GM20000 (cell line): ENCODE data around the gene ABHD16A.

Experiments
- DNase-seq: peaks from one replicate; pipeline ENCODE4 v3.0.0; 2012; ENCODE audit warnings: low spot score
- TF ChIP-seq, protein P1 (sequence below): IDR thresholded peaks from 2 replicates; pipeline ENCODE4 v1.5.1; 2012; ENCODE audit warnings: mild to moderate bottlenecking, control low read depth; ENCODE audit errors: extremely low read depth, missing control alignments

The ABHD16A gene

GRCh38 chr6:31655349-31656237 lies 47.5 kb downstream of the ABHD16A start, which contains the start of gene APOM:
TSS of gene APOM (plus strand) at chr6:31655894. CDS start at chr6:31655967, 73 bp downstream.
- TF ChIP-seq, protein P1, sequence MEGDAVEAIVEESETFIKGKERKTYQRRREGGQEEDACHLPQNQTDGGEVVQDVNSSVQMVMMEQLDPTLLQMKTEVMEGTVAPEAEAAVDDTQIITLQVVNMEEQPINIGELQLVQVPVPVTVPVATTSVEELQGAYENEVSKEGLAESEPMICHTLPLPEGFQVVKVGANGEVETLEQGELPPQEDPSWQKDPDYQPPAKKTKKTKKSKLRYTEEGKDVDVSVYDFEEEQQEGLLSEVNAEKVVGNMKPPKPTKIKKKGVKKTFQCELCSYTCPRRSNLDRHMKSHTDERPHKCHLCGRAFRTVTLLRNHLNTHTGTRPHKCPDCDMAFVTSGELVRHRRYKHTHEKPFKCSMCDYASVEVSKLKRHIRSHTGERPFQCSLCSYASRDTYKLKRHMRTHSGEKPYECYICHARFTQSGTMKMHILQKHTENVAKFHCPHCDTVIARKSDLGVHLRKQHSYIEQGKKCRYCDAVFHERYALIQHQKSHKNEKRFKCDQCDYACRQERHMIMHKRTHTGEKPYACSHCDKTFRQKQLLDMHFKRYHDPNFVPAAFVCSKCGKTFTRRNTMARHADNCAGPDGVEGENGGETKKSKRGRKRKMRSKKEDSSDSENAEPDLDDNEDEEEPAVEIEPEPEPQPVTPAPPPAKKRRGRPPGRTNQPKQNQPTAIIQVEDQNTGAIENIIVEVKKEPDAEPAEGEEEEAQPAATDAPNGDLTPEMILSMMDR, result no peak
- DNase-seq, result no peak

GRCh38 chr6:31654574-31655348 lies 48.4 kb downstream of the ABHD16A start:
- TF ChIP-seq, protein P1, result no peak

DNA sequence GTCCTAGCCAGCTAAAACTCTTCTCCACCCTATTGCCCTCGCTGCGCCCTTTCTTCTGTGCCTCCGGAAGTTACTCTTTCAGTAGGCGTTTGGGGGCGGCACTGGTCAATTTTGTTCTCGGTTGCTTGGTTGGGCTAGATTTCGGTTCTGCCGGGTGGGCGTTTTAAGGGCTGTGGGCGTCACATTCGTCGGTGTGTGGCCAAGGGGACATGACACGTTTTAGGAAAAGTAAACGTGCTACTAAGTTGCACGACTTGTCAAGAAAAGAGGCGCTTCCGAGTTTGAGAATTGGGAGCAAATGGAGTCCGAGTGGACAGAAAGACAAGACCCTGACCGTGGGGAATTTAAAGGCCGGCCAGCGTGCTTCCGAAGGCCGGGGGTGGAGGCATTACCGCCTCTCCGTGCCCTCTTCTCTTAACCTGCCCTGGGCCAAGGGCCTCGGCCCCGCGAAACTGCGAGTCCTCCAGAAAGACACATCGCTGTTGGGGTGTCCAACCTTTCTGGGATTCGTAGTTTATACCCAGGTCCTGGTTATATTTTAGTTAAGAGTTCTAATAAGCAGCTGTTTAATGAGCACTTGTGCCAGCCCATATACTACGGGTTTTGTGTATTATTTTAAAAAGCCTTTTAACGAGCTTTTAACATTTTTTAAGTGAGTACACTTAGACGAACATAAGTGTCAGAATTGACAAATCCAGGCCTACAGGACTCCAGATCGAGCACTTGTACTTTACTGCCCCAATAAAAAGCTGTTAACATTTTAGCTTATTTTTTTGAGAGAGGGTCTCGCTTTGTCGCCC lies 50.0 kb downstream of the ABHD16A start:
- TF ChIP-seq, protein P1, result no peak
- DNase-seq, result peak; percentile 92

More at GRCh38 chr6:31654574-31655348, 48.4 kb downstream of the ABHD16A start:
- DNase-seq, result no peak

DNA sequence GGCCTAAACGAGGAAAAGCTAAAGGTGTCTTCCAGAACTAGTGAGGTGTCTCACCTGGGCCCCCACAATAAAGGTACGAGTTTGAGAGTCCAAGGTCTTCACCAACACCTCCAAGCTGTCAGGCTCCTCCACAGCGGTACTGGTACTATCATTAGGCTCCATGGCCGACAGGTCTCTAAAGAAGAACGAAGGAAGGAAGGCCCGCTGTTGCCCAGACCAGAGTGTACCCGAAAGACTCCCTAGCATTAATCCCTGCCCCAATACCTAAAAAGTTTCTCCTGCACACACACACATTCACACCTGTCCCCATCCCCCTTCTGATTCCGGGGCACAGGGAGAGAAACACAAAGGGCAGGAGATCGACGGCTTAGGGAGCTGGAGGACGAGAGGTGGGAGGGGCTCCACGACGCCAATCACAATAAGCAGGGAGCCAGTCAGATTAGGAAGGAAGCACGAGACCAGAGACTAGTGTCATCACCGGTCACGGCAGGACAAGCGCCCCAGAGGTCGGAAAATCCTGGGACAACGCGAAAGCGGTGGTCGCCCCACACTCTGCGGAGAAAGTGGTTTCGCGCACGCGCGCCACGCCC lies 51.4 kb downstream of the ABHD16A start:
- TF ChIP-seq, protein P1, result no peak
- DNase-seq, result peak; percentile 73

DNA sequence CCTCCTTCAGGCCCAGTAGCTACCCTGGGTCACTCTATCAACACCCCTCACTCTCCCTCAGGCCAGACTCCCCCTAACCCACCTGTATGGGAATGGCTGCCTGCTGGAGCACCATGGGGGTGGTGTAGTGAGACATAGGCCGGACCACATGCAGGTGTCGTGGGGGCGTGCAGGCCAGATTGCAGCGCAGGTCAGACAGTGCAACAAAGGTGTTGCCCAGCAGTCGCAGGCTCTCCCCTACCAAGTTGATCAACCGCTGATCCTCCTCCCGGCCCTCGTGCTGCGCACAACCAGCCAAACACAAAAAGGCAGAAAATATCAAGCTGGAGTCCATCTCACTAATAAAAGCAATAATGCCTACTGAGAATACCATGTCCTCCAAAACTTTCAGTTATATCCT lies 57.8 kb downstream of the ABHD16A start:
- no peak for DNase-seq
- TF ChIP-seq, protein P1, result no peak

DNA sequence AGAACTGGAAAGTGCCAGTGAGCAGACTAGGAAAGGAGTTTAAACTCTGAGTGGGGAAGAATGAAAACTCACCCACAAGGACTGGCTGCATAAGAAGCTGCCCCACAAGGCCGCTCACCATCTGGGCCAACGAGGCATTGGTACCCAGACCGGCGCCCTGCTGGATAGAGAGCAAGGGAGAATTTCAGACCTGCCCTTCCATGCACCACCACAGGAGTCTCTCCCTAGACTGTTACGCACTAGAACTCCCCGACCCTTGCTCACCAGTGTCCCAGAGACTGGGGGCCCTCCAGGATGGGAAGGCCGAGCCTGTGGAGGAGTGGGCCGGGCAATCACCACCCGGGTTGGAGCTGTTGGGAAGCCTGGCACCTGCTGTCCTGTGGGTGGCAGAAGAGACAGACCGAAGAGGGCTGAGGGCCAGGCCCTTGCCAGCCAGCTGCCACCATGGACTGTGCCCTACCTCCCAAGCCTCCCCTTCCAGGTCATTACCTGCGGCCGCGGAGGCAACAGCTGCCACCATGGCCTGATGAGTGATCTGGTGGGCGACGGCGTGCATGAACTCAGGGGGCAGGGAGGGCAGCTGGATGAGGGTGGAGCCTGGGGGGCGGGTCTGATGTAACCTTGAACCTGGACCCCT lies 59.2 kb downstream of the ABHD16A start:
- TF ChIP-seq, protein P1, result no peak

More for the DNA sequence above, 59.2 kb downstream of the ABHD16A start:
- no peak for DNase-seq
